ENCODE data around the gene PPIA.

- no peak for TF ChIP-seq EP300 (IDR thresholded peaks at IDR 0.05)
- no peak for TF ChIP-seq CTCF (IDR thresholded peaks at IDR 0.05)
Measured at GRCh38 chr7:44805950-44806349, 9.5 kb downstream of the PPIA start.

Data from suprapubic skin (tissue), 3 donors.